H1 (cell line): Measurements from ENCODE around the gene TMEM150A.

Experiments
- CBX8 ChIP-seq: fragments of 300-800, 300-1000 bp; sonication (generic); IDR thresholded peaks from 2 replicates; pipeline ENCODE4 v1.7.1; 2016; ENCODE audit warnings: low read depth, low read length, borderline replicate concordance
- EGR1 ChIP-seq: IDR thresholded peaks from 2 replicates; pipeline ENCODE4 v1.6.1; 2011; ENCODE audit warnings: low read depth, low read length, borderline replicate concordance
- EZH2 ChIP-seq: fragments of 200-600 bp; sonication (generic); IDR thresholded peaks from 2 replicates; pipeline ENCODE4 v1.7.1; 2012; ENCODE audit warnings: low read depth, mild to moderate bottlenecking, moderate library complexity, low read length, inconsistent platforms; ENCODE audit not compliant: severe bottlenecking
- HDAC2 ChIP-seq, 2 experiments: fragments of 300-600 bp in 1 of 2; sonication (generic) in 1 of 2; IDR thresholded peaks; 2 replicates each; pipeline ENCODE4 v1.6.1; 2011 to 2012; ENCODE audit warnings: low read depth in 2 of 2, low read length in 2 of 2, mild to moderate bottlenecking in 2 of 2, moderate library complexity in 2 of 2, borderline replicate concordance in 1 of 2, inconsistent platforms in 1 of 2
- NRF1 ChIP-seq: IDR thresholded peaks from 2 replicates; pipeline ENCODE4 v1.6.1; 2011; ENCODE audit warnings: mild to moderate bottlenecking, low read depth, low read length, improper control_type of control experiment
- POLR2AphosphoS5 ChIP-seq: IDR thresholded peaks from 2 replicates; pipeline ENCODE4 v1.6.1; 2011; ENCODE audit warnings: low read depth, low read length
- SP4 ChIP-seq: IDR thresholded peaks from 2 replicates; pipeline ENCODE4 v1.6.1; 2012; ENCODE audit warnings: low read length, inconsistent platforms
- YY1 ChIP-seq: IDR thresholded peaks from 2 replicates; pipeline ENCODE4 v1.6.1; 2011; ENCODE audit warnings: low read depth, mild to moderate bottlenecking, low read length
- TF ChIP-seq, protein P1 (sequence below), 3 experiments: IDR thresholded peaks; 1 replicate in 2 of 3; 2 replicates in 1 of 3; pipeline versions ENCODE4 v1.5.1 to v1.6.1; 2011; ENCODE audit warnings: low read length in 3 of 3, mild to moderate bottlenecking in 3 of 3, inconsistent platforms in 2 of 3, low read depth in 1 of 3, moderate library complexity in 1 of 3; ENCODE audit not compliant: insufficient read depth in 1 of 3; ENCODE audit errors: control extremely low read depth in 1 of 3

DNA sequence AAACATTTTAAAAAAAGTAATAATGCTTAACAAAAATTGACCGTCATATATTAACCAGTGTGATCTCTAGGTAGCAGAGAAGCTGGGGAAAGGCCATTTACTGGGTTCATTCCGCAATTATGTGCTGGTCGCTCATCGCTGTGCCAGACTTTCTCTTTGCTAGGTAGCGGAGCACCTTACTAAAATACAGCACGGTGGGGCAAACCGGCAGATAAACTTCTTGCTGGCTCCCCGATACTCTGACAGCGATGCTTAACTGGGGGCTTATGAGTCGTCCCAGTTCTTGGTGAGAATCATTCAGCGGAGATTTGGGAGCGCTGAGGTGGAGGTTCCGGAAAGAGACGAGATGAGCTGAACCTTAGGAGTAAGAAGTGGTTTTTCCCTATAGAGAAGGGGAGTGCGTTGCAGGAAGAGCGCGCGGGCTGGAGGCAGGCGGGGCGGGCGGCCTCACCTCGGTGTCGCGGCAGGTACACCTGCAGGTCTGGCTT, 8.8 kb upstream of the TMEM150A start:
- TF ChIP-seq, protein P1, sequence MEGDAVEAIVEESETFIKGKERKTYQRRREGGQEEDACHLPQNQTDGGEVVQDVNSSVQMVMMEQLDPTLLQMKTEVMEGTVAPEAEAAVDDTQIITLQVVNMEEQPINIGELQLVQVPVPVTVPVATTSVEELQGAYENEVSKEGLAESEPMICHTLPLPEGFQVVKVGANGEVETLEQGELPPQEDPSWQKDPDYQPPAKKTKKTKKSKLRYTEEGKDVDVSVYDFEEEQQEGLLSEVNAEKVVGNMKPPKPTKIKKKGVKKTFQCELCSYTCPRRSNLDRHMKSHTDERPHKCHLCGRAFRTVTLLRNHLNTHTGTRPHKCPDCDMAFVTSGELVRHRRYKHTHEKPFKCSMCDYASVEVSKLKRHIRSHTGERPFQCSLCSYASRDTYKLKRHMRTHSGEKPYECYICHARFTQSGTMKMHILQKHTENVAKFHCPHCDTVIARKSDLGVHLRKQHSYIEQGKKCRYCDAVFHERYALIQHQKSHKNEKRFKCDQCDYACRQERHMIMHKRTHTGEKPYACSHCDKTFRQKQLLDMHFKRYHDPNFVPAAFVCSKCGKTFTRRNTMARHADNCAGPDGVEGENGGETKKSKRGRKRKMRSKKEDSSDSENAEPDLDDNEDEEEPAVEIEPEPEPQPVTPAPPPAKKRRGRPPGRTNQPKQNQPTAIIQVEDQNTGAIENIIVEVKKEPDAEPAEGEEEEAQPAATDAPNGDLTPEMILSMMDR (IDR thresholded peaks at IDR 0.05; ENCODE audit: control extremely low read depth in 1 of 3, insufficient read depth in 1 of 3, low read depth in 1 of 3, low read length in 3 of 3), result no peak
- no peak for TF ChIP-seq NRF1
- TF ChIP-seq POLR2AphosphoS5, result no peak
- TF ChIP-seq EZH2, result no peak
- no peak for TF ChIP-seq CBX8
- no peak for TF ChIP-seq EGR1
- TF ChIP-seq HDAC2 (IDR thresholded peaks at IDR 0.05; ENCODE audit: borderline replicate concordance in 1 of 2, low read depth in 2 of 2, low read length in 2 of 2), result no peak
- TF ChIP-seq SP4, result no peak
- no peak for TF ChIP-seq YY1
